Activated CD8-positive, alpha-beta memory T cell treated with anti-CD3 and anti-CD28 coated beads, Interleukin-2, amount 50 U/mL, for 24 hours (primary cell): ENCODE measurements around the gene WHRN.

Experiments
- DNase-seq: peaks from one replicate; pipeline ENCODE4 v3.0.0-alpha.2; 2020; ENCODE audit errors: extremely low read depth

The WHRN gene

GRCh38 chr9:114400219-114400618 lies 105.1 kb downstream of the WHRN start:
- no peak for DNase-seq

DNA sequence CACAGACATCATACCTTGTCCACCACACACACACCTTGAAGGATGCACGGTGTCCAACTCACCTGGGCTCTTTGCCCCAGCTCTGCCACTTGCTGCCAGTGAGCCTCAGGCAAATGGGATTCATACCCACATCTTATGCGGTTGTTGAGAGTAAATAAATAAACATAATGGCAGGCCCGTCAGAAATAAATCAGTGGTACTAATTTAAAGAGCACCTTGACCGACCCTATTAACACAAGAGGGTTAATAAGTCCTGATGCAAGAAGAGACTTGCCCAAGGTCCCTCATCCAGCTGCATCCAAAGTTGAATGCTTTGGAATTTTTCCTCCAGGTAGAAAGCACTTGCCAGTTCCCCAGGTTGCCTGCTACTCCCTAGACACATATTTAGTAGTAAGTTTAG lies 105.9 kb downstream of the WHRN start:
- no peak for DNase-seq

- peak; percentile 83 for DNase-seq
These were observed 107.2 kb downstream of the WHRN start for GRCh38 chr9:114397848-114398605.

- DNase-seq, result no peak
These were observed 107.9 kb downstream of the WHRN start for GRCh38 chr9:114397219-114397847.

DNA sequence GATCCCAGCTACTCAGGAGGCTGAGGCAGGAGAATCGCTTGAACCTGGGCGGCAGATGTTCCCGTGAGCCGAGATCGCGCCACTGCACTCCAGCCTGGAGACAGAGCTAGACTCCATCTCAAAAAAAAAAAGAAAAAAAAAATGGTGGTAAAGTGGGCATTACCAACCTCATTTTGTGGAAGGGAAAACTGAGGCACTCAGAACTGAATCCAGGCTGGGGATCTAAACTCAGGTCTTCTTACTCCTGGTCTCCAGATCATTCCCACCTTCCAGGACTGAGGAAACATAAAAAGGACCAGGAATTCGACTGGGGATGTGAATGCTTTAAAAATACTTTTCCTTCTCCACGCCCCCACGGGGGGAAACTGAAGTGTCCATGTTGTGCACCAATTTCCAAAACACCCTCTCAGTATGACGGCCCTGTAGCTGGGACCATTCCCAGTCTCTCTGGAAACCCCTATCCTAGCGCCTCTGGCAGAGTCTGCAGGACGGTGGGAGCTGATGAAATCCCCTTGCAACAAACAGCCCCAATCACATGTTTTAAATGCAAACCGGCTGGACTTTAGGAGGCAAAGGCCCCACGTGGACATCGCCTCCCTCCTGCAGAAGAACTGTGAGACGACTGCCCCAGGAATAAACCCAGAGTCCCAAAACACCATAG lies 108.6 kb downstream of the WHRN start:
- DNase-seq, result no peak

GRCh38 chr9:114395768-114396167 lies 109.5 kb downstream of the WHRN start:
- DNase-seq, result no peak

DNA sequence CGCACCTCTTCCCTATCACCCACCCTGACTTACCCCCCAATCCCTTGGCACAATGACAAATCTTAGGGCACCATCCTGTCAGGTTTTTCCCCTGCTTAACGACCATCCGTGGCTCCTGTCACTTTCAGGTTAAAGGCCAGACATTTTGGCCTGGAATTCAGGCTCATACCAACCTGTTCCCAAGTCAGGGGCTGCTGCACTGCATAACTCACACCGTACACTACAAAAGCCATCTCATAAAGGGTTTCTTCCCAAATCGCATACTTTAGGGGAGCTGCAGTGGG lies 110.0 kb downstream of the WHRN start:
- no peak for DNase-seq

GRCh38 chr9:114394523-114395333 lies 110.5 kb downstream of the WHRN start:
- DNase-seq, result no peak

DNA sequence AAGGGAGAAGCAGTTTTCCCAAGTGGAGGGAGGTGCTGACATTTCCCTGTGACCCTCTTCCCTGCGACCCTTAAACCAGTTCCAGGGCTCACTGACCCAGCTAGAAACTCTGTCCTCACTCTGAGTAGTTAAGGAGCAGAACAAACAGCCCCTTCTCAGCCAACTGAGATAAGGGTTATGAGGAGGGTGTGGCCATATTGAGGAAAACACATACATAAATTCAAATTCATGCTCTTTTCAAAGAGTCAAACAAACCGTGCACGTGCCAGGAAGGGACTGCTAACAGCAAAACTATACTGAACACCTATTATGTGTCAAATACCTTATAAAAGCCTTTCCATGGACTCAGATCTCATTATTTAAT lies 112.5 kb downstream of the WHRN start:
- no peak for DNase-seq

DNA sequence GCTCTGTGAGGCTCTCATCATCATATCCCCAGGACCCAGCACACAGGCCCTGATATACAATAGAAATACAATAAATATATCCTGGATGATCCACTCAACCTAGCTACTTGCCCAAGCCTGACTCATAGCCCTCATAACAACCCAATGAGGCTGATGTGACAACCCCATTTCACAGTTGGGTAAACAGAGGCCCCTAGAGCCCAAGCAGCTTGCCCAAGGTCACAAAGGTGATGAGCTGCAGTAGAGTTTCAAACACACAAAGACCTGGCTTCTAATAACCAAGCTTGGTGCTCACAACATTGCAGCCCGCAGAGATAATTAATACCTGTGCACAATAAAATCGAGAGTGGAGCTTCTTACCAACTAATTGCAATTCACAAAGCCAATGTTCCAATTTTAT lies 114.3 kb downstream of the WHRN start:
- DNase-seq, result no peak

GRCh38 chr9:114389612-114390368 lies 115.5 kb downstream of the WHRN start:
- DNase-seq, result no peak

GRCh38 chr9:114388764-114389375 lies 116.4 kb downstream of the WHRN start:
- no peak for DNase-seq

DNA sequence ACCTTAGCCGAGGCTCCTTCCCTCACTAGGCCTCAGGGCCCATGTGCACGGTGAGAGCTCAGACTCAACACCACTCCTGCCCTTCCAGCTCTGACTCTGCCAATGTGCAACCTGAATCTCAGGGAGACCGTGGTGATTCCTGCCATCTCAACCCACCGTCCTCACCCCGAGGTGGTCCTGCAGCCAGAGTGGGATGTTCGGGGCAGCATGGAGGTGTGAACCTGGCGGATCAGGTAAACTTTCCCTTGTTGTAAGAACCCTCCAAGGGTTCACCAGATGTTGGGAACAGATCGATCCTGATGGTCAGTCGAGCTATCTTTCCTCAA lies 117.0 kb downstream of the WHRN start:
- no peak for DNase-seq

- DNase-seq, result peak; percentile 61
These were observed 117.5 kb downstream of the WHRN start, which contains the start of gene AKNA for GRCh38 chr9:114387680-114388356. TSS of gene AKNA (minus strand) at chr9:114387982. CDS start at chr9:114381333, 6,649 bp downstream.

- no peak for DNase-seq
These were observed 118.2 kb downstream of the WHRN start for GRCh38 chr9:114386886-114387679.

DNA sequence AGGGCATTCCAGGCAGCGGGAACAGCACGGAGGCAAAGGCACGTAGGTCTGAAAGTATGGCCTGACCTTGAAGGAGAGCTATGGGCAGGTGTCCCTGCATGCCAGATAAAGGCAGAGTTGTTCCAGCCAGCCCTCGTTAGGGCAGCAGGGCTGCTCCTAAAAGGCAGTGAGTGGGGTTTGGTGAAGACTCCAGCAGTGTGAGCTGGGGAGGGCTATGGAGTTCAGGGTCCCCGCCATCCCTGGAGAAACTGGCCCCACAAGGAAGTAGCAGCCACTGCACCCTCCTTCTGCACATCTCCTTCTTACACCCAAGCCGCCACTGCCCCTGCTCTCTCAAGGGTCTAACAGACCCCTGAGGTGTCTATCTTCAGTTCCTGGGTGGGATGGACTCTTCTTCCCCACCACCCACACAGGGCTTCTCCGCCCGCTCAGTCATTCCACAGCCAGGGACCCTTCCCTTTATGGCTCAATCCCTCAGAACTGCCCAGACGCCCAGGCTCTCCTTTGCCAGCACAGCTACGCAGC lies 118.8 kb downstream of the WHRN start:
- no peak for DNase-seq

- peak; percentile 86 for DNase-seq
These were observed 119.7 kb downstream of the WHRN start for GRCh38 chr9:114385397-114386181.

DNA sequence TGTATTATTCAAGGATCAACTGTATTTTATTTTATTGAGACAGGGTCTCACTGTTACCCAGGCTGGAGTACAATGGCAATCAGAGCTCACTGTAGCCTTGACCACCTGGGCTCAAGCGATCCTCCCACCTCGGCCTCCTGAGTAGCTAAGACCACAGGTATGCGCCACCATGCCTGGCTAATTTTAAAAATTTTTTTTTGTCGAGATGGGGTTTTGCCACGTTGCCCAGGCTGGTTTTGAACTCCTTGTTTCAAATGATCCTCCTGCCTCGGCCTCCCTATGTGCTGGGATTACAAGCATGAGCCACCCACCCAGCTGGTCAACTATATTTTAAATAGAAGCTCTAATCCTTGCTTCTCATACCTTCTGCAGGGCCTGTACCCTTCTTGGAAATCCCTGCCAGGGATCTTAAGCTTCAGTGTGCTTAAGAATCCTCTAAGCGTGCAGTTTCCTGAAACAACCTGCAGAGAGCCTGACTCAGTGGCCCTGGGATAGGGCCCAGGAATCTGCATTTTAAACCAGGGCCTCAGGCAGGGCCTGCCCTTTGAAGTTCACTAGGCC lies 120.4 kb downstream of the WHRN start:
- DNase-seq, result no peak

GRCh38 chr9:114384341-114384740 lies 120.9 kb downstream of the WHRN start:
- no peak for DNase-seq
